ENCODE measurements around the gene CDH5. TPM values are rescaled to one million over a fixed set of nuclear protein-coding genes. Genes with fewer than 3 reads are reported as not detected.

CDH5 gene
- total and polyA plus RNA-seq, 8 donors = 77.2 to 179 (median 154) TPM

DNA sequence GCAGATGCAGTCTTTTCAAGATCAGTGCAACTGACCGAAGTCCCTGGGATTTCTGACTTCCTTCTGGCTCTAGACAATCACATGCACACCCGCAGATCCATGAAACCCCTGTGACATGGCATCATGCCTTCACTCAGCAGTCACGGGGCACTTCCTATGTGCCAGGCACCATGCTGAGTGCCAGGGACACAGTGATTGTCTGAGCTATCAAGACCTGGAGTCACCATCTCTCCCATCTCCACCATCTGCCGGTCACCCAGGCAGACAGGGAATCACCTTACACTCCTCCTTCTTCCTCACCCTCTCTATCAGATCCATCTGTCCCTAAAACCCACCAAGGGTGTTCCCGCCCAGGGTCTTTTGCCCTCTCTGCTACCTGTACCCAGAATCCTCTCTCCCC lies 65.9 kb downstream of the CDH5 start:
- no peaks in the 10 kb centered on the region for H3K9me3 ChIP-seq
- H3K27me3 ChIP-seq = peaks cover 15 to 48% of the 10 kb centered on the region in 2 donors
- no peak for DNase-seq
- H3K27ac ChIP-seq = no peak overlapping the region
- TF ChIP-seq, protein P1, sequence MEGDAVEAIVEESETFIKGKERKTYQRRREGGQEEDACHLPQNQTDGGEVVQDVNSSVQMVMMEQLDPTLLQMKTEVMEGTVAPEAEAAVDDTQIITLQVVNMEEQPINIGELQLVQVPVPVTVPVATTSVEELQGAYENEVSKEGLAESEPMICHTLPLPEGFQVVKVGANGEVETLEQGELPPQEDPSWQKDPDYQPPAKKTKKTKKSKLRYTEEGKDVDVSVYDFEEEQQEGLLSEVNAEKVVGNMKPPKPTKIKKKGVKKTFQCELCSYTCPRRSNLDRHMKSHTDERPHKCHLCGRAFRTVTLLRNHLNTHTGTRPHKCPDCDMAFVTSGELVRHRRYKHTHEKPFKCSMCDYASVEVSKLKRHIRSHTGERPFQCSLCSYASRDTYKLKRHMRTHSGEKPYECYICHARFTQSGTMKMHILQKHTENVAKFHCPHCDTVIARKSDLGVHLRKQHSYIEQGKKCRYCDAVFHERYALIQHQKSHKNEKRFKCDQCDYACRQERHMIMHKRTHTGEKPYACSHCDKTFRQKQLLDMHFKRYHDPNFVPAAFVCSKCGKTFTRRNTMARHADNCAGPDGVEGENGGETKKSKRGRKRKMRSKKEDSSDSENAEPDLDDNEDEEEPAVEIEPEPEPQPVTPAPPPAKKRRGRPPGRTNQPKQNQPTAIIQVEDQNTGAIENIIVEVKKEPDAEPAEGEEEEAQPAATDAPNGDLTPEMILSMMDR (IDR thresholded peaks at IDR 0.05) = no peak
- no peaks in the 10 kb centered on the region for H3K36me3 ChIP-seq
- no peak for ATAC-seq
- peaks cover 9% of the 10 kb centered on the region in 2 donors for H3K4me1 ChIP-seq
- intact Hi-C loops (cut with DNase I) = no loop called here
- no peak overlapping the region for H3K4me3 ChIP-seq

DNA sequence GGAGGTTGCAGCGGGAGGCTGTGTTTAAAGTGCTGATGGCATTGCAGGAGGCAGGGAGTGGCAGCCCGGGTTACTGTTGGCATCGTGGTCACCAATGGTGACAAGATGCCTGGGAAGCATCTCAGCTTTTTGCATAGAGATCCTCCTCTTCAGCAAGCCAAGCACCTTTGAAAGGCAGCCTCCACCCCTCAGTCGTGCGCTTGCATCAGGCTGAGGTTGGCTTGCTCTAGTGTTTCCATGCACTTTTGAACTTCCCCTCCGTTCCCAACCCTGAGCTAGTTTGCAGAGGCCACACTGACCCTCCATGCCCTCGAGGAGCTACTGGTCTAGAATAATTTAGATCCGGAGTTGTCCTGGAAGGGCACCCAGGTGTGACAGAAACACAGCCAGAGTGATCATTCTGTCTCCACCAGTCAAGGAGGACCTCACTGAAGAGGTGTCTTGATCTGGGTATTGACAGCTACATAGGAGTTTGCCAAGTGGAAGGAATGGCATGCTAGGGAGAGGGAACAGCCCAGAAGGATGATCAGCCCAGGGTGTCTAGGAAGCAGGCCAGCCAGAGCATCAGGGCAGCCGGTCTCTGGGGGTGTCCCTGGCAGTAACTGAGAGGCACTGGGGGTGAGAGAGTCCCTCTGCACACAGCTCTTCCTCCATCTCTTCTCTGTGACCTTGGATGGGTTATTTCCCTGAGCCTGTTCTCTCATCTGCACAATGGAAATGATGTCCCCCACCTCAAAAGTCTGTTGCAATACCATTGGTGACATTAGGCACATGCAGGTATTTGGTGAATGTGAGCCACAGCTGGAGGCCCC lies 68.3 kb downstream of the CDH5 start:
- Histone ChIP-seq H3K36me3 (no peaks in the 10 kb centered on the region), H3K9me3 (no peaks in the 10 kb centered on the region), H3K4me3 (no peak overlapping the region), H3K27ac (no peak overlapping the region), H3K4me1 (no peaks in the 10 kb centered on the region), H3K27me3 (peaks cover 0 to 24% of the 10 kb centered on the region in 2 donors)
- TF ChIP-seq, protein P1 (IDR thresholded peaks at IDR 0.05) = no peak
- DNase-seq (no peak), ATAC-seq (no peak)
- intact Hi-C loops (cut with DNase I) = no loop called here

DNA sequence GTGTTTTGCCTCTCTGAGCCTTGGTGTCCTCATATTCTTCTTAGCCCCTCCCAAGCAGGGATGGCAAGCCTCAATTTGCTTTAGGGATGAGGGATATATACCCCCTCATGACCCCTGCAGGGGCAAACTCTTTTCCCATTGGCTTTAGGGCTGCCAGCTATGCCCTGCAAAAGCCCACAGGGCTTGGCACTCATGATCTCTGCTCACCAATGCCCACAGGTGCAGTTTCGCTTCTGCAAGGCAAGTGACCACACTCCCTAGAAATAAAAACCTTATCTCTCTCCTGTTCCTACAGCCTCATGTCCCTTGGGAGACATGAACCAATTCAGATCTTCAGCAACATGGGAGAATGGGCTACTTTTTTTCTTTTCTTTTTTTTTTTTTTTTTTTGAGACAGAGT lies 69.4 kb downstream of the CDH5 start:
- ATAC-seq = no peak

DNA sequence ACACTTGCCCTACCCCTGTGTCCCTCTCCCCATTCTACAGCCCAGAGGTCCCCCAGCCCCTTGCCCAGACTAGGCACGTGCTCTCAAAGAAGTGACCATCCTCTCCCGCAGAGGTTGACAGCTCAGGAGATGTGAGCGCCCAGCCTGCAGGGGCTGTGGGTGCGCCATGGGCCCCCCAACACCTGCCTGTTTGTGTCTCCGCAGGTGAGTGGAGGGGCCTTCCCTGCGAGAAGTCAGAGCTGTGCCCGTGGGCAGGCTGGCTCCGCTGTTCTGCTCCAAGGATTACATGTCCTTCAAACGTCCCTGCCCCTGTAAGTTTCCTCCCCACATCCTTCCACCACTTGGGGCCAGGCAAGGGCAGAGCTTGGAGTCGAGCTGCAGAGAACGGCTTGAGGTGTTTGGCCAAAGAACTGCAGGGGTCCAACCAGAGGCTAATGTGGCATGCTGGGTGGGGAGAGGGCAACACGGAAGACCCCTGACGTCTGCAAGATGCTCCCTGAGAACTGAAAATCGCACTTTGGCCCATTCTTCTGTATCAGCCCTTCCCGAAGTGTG lies 71.0 kb downstream of the CDH5 start:
- no peak for ATAC-seq

More for the DNA sequence above, 69.4 kb downstream of the CDH5 start:
- intact Hi-C loops (cut with DNase I) = no loop called here
- Histone ChIP-seq H3K36me3 (no peaks in the 10 kb centered on the region), H3K9me3 (no peaks in the 10 kb centered on the region), H3K4me3 (no peak overlapping the region), H3K27ac (no peak overlapping the region), H3K4me1 (no peaks in the 10 kb centered on the region), H3K27me3 (peaks cover 0 to 19% of the 10 kb centered on the region in 2 donors)
- DNase-seq = no peak
- TF ChIP-seq, protein P1 (IDR thresholded peaks at IDR 0.05) = no peak

DNA sequence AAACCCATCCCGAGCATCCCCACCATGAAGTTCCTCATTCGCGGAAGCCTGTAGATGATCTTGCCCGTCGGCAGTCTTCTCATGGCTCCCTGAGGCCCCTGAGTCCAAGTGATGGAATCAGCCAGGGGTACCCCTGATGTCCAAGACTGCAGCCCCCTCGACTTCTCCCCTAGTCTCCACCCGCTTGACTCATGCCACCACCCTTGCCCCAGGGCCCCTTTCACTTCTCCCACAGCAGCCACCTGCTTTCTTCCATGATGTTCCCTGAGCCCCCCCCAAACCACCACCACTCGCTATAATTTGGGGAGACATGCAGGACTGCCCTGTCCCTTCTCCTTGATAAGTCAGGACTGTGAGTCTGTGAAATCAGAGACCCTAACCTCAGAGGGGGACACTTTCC lies 72.0 kb downstream of the CDH5 start:
- DNase-seq (no peak), ATAC-seq (no peak)
- intact Hi-C loops (cut with DNase I) = no loop called here

More for the DNA sequence above, 71.0 kb downstream of the CDH5 start:
- H3K27ac ChIP-seq = no peak overlapping the region
- peaks cover 0 to 3% of the 10 kb centered on the region in 2 donors for H3K27me3 ChIP-seq
- intact Hi-C loops (cut with DNase I) = no loop called here
- no peak overlapping the region for H3K4me3 ChIP-seq
- no peaks in the 10 kb centered on the region for H3K9me3 ChIP-seq
- DNase-seq = no peak
- TF ChIP-seq, protein P1 (IDR thresholded peaks at IDR 0.05) = no peak
- H3K4me1 ChIP-seq = no peaks in the 10 kb centered on the region
- no peaks in the 10 kb centered on the region for H3K36me3 ChIP-seq

More for the DNA sequence above, 72.0 kb downstream of the CDH5 start:
- no peaks in the 10 kb centered on the region for H3K36me3 ChIP-seq
- no peak overlapping the region for H3K4me3 ChIP-seq
- no peak overlapping the region for H3K27ac ChIP-seq
- H3K9me3 ChIP-seq = no peaks in the 10 kb centered on the region
- H3K4me1 ChIP-seq = no peaks in the 10 kb centered on the region
- TF ChIP-seq, protein P1 (IDR thresholded peaks at IDR 0.05) = no peak
- H3K27me3 ChIP-seq = no peaks in the 10 kb centered on the region
